WTC11 (cell line): ENCODE data around the gene CADM1. TPM values are rescaled to one million over a fixed set of nuclear protein-coding genes. Genes with fewer than 3 reads are reported as not detected.

Experiments used
- ATAC-seq: fragments of 200-7000 bp; cut with Tn5 transposase; 2 replicates; pipeline ENCODE4 v1.10.0; 2021; ENCODE audit warnings: mild to moderate bottlenecking, moderate library complexity
- CTCF ChIA-PET: fragments of 300-600 bp; sonication (Branson Sonifier 250); formaldehyde crosslinking; loops from one replicate; lab custom pipeline; 2021; ENCODE audit warnings: antibody characterized with exemption; lab: Charles Lee
- POLR2A ChIA-PET: fragments of 350-600 bp; sonication (Branson Sonifier 250); formaldehyde crosslinking; loops from one replicate; lab custom pipeline; 2021; ENCODE audit warnings: antibody characterized with exemption; lab: Charles Lee
- DNase-seq: peaks from one replicate; pipeline ENCODE4 v3.0.0; 2021; ENCODE audit warnings: low spot score
- H3K27ac Mint-ChIP-seq: 2 replicates; pipeline ENCODE4 v1.8.0; 2021; ENCODE audit warnings: mixed read lengths
- H3K27me3 Mint-ChIP-seq: 2 replicates; pipeline ENCODE4 v1.8.0; 2021; ENCODE audit warnings: low read depth, mild to moderate bottlenecking, moderate library complexity, mixed read lengths
- H3K36me3 Mint-ChIP-seq: 2 replicates; pipeline ENCODE4 v1.8.0; 2021; ENCODE audit warnings: mixed read lengths
- H3K4me1 Mint-ChIP-seq: 2 replicates; pipeline ENCODE4 v1.8.0; 2022; ENCODE audit warnings: mixed read lengths
- H3K4me3 Mint-ChIP-seq: 2 replicates; pipeline ENCODE4 v1.8.0; 2021; ENCODE audit warnings: mild to moderate bottlenecking, moderate library complexity, mixed read lengths
- H3K9me3 Mint-ChIP-seq: 2 replicates; pipeline ENCODE4 v1.8.0; 2021; ENCODE audit warnings: mixed read lengths
- ATF6 ChIP-seq: sonication (generic); formaldehyde crosslinking; IDR thresholded peaks from 2 replicates; pipeline ENCODE4 v1.8.1; 2023; ENCODE audit warnings: mild to moderate bottlenecking, missing genetic modification reagents
- CBFB ChIP-seq: sonication (generic); formaldehyde crosslinking; IDR thresholded peaks from 2 replicates; pipeline ENCODE4 v1.8.1; 2022; ENCODE audit warnings: mild to moderate bottlenecking, low read depth, missing genetic modification reagents
- CREB1 ChIP-seq: sonication (generic); formaldehyde crosslinking; IDR thresholded peaks from 2 replicates; pipeline ENCODE4 v1.8.0; 2023; ENCODE audit warnings: mild to moderate bottlenecking, missing genetic modification reagents
- ELF4 ChIP-seq: sonication (generic); formaldehyde crosslinking; IDR thresholded peaks from 2 replicates; pipeline ENCODE4 v1.8.1; 2022; ENCODE audit warnings: low read depth, mild to moderate bottlenecking, moderate library complexity, missing genetic modification reagents
- EMX1 ChIP-seq: fragments of 250-450 bp; sonication (Bioruptor Pico); IDR thresholded peaks from 2 replicates; pipeline ENCODE4 v1.8.0; 2021; ENCODE audit warnings: mild to moderate bottlenecking
- ETV6 ChIP-seq: sonication (generic); formaldehyde crosslinking; IDR thresholded peaks from 2 replicates; pipeline ENCODE4 v1.8.1; 2022; ENCODE audit warnings: mild to moderate bottlenecking, missing genetic modification reagents
- FOXP1 ChIP-seq: sonication (generic); formaldehyde crosslinking; IDR thresholded peaks from 2 replicates; pipeline ENCODE4 v1.8.0; 2022; ENCODE audit warnings: missing genetic modification reagents, mild to moderate bottlenecking, moderate library complexity, borderline replicate concordance
- GTF2I ChIP-seq: fragments of 250-450 bp; sonication (Bioruptor Pico); conservative IDR thresholded peaks from 2 replicates; pipeline ENCODE4 v1.4.0; 2021; ENCODE audit warnings: mild to moderate bottlenecking
- MAX ChIP-seq: sonication (generic); formaldehyde crosslinking; IDR thresholded peaks from 2 replicates; pipeline ENCODE4 v1.8.0; 2022; ENCODE audit warnings: mild to moderate bottlenecking, missing genetic modification reagents
- NFATC4 ChIP-seq: fragments of 250-450 bp; sonication (Bioruptor Pico); IDR thresholded peaks from 2 replicates; pipeline ENCODE4 v1.9.0; 2021; ENCODE audit warnings: mild to moderate bottlenecking
- PREB ChIP-seq: sonication (generic); formaldehyde crosslinking; IDR thresholded peaks from 2 replicates; pipeline ENCODE4 v1.8.1; 2022; ENCODE audit warnings: mild to moderate bottlenecking, missing genetic modification reagents, moderate library complexity, borderline replicate concordance
- SMAD4 ChIP-seq: sonication (generic); formaldehyde crosslinking; IDR thresholded peaks from 2 replicates; pipeline ENCODE4 v1.8.0; 2022; ENCODE audit warnings: mild to moderate bottlenecking, missing genetic modification reagents
- STAT6 ChIP-seq: sonication (generic); formaldehyde crosslinking; conservative IDR thresholded peaks from 2 replicates; pipeline ENCODE4 v1.8.1; 2023; ENCODE audit warnings: mild to moderate bottlenecking, low read depth, missing genetic modification reagents, moderate library complexity
- TEAD1 ChIP-seq: sonication (generic); formaldehyde crosslinking; IDR thresholded peaks from 2 replicates; pipeline ENCODE4 v1.8.0; 2022; ENCODE audit warnings: mild to moderate bottlenecking, missing genetic modification reagents
- TEAD4 ChIP-seq: sonication (generic); formaldehyde crosslinking; IDR thresholded peaks from 2 replicates; pipeline ENCODE4 v1.8.0; 2022; ENCODE audit warnings: mild to moderate bottlenecking, missing genetic modification reagents
- ZBTB21 ChIP-seq: sonication (generic); formaldehyde crosslinking; IDR thresholded peaks from 2 replicates; pipeline ENCODE4 v1.8.1; 2023; ENCODE audit warnings: mild to moderate bottlenecking, missing genetic modification reagents, borderline replicate concordance
- ZNF232 ChIP-seq: sonication (generic); formaldehyde crosslinking; IDR thresholded peaks from 2 replicates; pipeline ENCODE4 v1.8.0; 2022; ENCODE audit warnings: mild to moderate bottlenecking, missing genetic modification reagents
- ZNF416 ChIP-seq: fragments of 250-450 bp; sonication (Bioruptor Pico); IDR thresholded peaks from 2 replicates; pipeline ENCODE4 v1.9.0; 2021; ENCODE audit warnings: mild to moderate bottlenecking, inconsistent platforms
- total RNA-seq: library from RNA; stranded (reverse); gene quantifications from 3 replicates; pipeline ENCODE4 v1.2.3, GENCODE V29; 2021
- TF ChIP-seq, protein P1 (sequence below): sonication (generic); formaldehyde crosslinking; IDR thresholded peaks from 2 replicates; pipeline ENCODE4 v1.8.1; 2022; ENCODE audit warnings: missing genetic modification reagents, borderline replicate concordance
- TF ChIP-seq, protein P2 (sequence below): sonication (generic); formaldehyde crosslinking; IDR thresholded peaks from 2 replicates; pipeline ENCODE4 v1.8.1; 2022; ENCODE audit warnings: low read depth, missing genetic modification reagents, borderline replicate concordance

The CADM1 gene
- total RNA-seq, 1 experiment from 2014 or later = 26.8 TPM

GRCh38 chr11:115497303-115497702 is 6.9 kb downstream of the CADM1 start (continued):
- TF ChIP-seq ZNF416 (CRISPR knock-in tag) = no peak
- TF ChIP-seq, protein P1, sequence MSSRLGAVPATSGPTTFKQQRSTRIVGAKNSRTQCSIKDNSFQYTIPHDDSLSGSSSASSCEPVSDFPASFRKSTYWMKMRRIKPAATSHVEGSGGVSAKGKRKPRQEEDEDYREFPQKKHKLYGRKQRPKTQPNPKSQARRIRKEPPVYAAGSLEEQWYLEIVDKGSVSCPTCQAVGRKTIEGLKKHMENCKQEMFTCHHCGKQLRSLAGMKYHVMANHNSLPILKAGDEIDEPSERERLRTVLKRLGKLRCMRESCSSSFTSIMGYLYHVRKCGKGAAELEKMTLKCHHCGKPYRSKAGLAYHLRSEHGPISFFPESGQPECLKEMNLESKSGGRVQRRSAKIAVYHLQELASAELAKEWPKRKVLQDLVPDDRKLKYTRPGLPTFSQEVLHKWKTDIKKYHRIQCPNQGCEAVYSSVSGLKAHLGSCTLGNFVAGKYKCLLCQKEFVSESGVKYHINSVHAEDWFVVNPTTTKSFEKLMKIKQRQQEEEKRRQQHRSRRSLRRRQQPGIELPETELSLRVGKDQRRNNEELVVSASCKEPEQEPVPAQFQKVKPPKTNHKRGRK = no peak
- no peak for TF ChIP-seq SMAD4 (CRISPR knock-in tag)
- TF ChIP-seq, protein P2, sequence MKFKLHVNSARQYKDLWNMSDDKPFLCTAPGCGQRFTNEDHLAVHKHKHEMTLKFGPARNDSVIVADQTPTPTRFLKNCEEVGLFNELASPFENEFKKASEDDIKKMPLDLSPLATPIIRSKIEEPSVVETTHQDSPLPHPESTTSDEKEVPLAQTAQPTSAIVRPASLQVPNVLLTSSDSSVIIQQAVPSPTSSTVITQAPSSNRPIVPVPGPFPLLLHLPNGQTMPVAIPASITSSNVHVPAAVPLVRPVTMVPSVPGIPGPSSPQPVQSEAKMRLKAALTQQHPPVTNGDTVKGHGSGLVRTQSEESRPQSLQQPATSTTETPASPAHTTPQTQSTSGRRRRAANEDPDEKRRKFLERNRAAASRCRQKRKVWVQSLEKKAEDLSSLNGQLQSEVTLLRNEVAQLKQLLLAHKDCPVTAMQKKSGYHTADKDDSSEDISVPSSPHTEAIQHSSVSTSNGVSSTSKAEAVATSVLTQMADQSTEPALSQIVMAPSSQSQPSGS (CRISPR knock-in tag) = no peak
- TF ChIP-seq TEAD1 (CRISPR knock-in tag) = no peak
- TF ChIP-seq ATF6 (CRISPR knock-in tag) = no peak

GRCh38 chr11:115496892-115497291 is 7.3 kb downstream of the CADM1 start:
- POLR2A ChIA-PET = no interaction called here
- no peak overlapping the region for H3K4me3 Mint-ChIP-seq
- TF ChIP-seq ELF4 (CRISPR knock-in tag) = no peak
- TF ChIP-seq GTF2I = no peak
- no peak for TF ChIP-seq CBFB (CRISPR knock-in tag)
- no peak for TF ChIP-seq ZBTB21 (CRISPR knock-in tag)
- no peak for TF ChIP-seq ETV6
- TF ChIP-seq STAT6 (CRISPR knock-in tag) = no peak
- TF ChIP-seq MAX (CRISPR knock-in tag) = no peak
- TF ChIP-seq FOXP1 = no peak
- TF ChIP-seq ZNF232 = no peak
- no peak for TF ChIP-seq PREB (CRISPR knock-in tag)
- no peak for TF ChIP-seq NFATC4 (CRISPR knock-in tag)
- no peak for TF ChIP-seq CREB1
- no peak for TF ChIP-seq TEAD4 (CRISPR knock-in tag)
- TF ChIP-seq EMX1 (CRISPR knock-in tag) = no peak

More at GRCh38 chr11:115496892-115497291, 7.3 kb downstream of the CADM1 start:
- Mint-ChIP-seq H3K36me3 (no peaks in the 10 kb centered on the region), H3K9me3 (no peaks in the 10 kb centered on the region), H3K27ac (no peak overlapping the region), H3K27me3 (peaks cover 16% of the 10 kb centered on the region), H3K4me1 (peaks cover 39% of the 10 kb centered on the region)
- CTCF ChIA-PET = no interaction called here
- DNase-seq = no peak
- no peak for ATAC-seq
